Osteoblast (primary cell): Measurements from ENCODE around the gene PRR15L. TPM values are rescaled to one million over a fixed set of nuclear protein-coding genes. Genes with fewer than 3 reads are reported as not detected.

Source experiments
- DNase-seq: peaks from one replicate; pipeline ENCODE4 v3.0.0; 2011; ENCODE audit warnings: low spot score, mixed read lengths; ENCODE audit not compliant: insufficient read length; ENCODE audit errors: missing footprints
- H2AFZ ChIP-seq: 2 replicates; pipeline ENCODE4 v1.6.0; 2011; ENCODE audit warnings: mild to moderate bottlenecking, low read length
- H3K27ac ChIP-seq: 2 replicates; pipeline ENCODE4 v1.5.1; 2011; ENCODE audit warnings: mild to moderate bottlenecking, low read depth, low read length, moderate library complexity
- H3K27me3 ChIP-seq: 2 replicates; pipeline ENCODE4 v1.6.0; 2012; ENCODE audit warnings: mild to moderate bottlenecking, control low read depth, inconsistent platforms, low read length, moderate library complexity; ENCODE audit not compliant: insufficient read depth
- H3K36me3 ChIP-seq: 2 replicates; pipeline ENCODE4 v1.5.1; 2011; ENCODE audit warnings: mild to moderate bottlenecking, low read length, control low read depth, moderate library complexity; ENCODE audit not compliant: insufficient read depth
- H3K4me1 ChIP-seq: 2 replicates; pipeline ENCODE4 v1.5.1; 2011; ENCODE audit warnings: mild to moderate bottlenecking, low read length, control low read depth, moderate library complexity; ENCODE audit not compliant: insufficient read depth
- H3K4me2 ChIP-seq: 2 replicates; pipeline ENCODE4 v1.6.0; 2011; ENCODE audit warnings: mild to moderate bottlenecking, low read length; ENCODE audit not compliant: insufficient read depth
- H3K4me3 ChIP-seq: fragments of 200-600 bp; sonication (generic); 3 replicates; pipeline ENCODE4 v1.5.1; 2012; ENCODE audit warnings: mild to moderate bottlenecking, low read length, inconsistent platforms; ENCODE audit not compliant: insufficient read depth
- H3K79me2 ChIP-seq: 2 replicates; pipeline ENCODE4 v1.6.0; 2012; ENCODE audit warnings: mild to moderate bottlenecking, low read length, control low read depth, inconsistent platforms; ENCODE audit not compliant: insufficient read depth
- H3K9me3 ChIP-seq: 2 replicates; pipeline ENCODE4 v1.5.1; 2011; ENCODE audit warnings: low read depth, low read length, control low read depth
- H4K20me1 ChIP-seq: 2 replicates; pipeline ENCODE4 v1.6.0; 2012; ENCODE audit warnings: mild to moderate bottlenecking, low read length, control low read depth; ENCODE audit not compliant: insufficient read depth
- total RNA-seq: library from RNA; depleted of rRNA; stranded (reverse); fragments of >200 nt; gene quantifications from 2 replicates; pipeline ENCODE4 v1.2.3, GENCODE V29; 2012
- TF ChIP-seq, protein P1 (sequence below): IDR thresholded peaks from 2 replicates; pipeline ENCODE4 v1.5.1; 2011; ENCODE audit warnings: mild to moderate bottlenecking, low read depth, low read length, moderate library complexity; ENCODE audit errors: extremely low read depth

Gene PRR15L, protein sequence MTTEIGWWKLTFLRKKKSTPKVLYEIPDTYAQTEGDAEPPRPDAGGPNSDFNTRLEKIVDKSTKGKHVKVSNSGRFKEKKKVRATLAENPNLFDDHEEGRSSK
- total RNA-seq: not detected in 2 replicates

DNA sequence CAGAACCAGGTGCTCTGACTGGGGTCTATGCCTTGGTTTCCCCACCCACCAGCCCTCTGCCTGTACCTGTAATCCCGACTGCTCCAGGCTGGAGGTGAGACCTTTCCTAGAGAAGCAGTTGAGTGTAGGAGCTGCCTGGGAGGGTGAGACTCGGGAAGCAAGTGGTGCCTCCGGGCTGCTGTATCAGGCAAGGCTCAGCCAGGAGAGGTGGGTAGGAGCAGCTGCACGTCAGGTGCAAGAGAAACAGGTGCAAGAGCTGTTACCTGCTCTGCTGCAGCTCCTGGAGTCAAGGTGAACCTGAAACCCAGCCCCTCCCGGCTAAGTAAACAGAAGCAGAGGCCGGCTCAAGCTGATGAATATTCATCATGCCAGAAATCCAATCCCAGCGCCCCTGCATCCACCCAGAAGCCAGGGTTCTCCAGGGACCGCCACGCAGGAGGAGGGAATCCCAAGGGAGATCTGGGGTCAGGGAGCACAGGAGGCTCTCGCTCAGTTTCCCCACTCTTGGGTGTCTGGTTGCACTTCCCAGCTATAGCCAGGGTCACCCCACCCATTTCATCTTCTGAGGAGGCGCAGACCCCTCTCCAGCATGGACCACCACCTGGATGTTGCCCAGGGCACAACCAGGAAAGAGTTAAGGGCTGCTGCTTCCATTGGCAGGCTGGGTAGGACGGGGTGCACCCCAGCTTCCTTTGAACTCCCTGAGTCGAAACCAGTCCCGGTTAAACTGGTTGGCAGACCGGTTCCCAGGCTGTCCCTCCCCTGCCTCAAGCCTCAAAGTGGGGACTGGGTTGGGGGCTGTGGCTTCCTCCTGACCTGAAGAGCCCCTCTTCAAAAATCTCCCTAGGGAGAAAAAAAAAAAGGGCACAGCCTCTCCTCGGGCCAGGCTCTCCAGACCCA is at the start of gene PRR15L:
TSS of gene PRR15L (minus strand) at position 293 of the 900 bp plus-strand sequence. CDS start 4,649 bp downstream, outside the sequence.
- no peak within 1 kb of the TSS for H3K4me2 ChIP-seq
- H3K27ac ChIP-seq: no peak within 1 kb of the TSS
- H3K4me3 ChIP-seq: no peak within 1 kb of the TSS
- no peaks in the 10 kb centered on the region for H3K36me3 ChIP-seq
- no peak for DNase-seq
- H3K79me2 ChIP-seq: no peaks in the 10 kb centered on the region
- TF ChIP-seq, protein P1, sequence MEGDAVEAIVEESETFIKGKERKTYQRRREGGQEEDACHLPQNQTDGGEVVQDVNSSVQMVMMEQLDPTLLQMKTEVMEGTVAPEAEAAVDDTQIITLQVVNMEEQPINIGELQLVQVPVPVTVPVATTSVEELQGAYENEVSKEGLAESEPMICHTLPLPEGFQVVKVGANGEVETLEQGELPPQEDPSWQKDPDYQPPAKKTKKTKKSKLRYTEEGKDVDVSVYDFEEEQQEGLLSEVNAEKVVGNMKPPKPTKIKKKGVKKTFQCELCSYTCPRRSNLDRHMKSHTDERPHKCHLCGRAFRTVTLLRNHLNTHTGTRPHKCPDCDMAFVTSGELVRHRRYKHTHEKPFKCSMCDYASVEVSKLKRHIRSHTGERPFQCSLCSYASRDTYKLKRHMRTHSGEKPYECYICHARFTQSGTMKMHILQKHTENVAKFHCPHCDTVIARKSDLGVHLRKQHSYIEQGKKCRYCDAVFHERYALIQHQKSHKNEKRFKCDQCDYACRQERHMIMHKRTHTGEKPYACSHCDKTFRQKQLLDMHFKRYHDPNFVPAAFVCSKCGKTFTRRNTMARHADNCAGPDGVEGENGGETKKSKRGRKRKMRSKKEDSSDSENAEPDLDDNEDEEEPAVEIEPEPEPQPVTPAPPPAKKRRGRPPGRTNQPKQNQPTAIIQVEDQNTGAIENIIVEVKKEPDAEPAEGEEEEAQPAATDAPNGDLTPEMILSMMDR: no peak
- peaks cover 3% of the 10 kb centered on the region for H3K27me3 ChIP-seq
- no peak within 1 kb of the TSS for H2AFZ ChIP-seq
- H4K20me1 ChIP-seq: no peaks in the 10 kb centered on the region
- no peaks in the 10 kb centered on the region for H3K9me3 ChIP-seq
- no peaks in the 10 kb centered on the region for H3K4me1 ChIP-seq

DNA sequence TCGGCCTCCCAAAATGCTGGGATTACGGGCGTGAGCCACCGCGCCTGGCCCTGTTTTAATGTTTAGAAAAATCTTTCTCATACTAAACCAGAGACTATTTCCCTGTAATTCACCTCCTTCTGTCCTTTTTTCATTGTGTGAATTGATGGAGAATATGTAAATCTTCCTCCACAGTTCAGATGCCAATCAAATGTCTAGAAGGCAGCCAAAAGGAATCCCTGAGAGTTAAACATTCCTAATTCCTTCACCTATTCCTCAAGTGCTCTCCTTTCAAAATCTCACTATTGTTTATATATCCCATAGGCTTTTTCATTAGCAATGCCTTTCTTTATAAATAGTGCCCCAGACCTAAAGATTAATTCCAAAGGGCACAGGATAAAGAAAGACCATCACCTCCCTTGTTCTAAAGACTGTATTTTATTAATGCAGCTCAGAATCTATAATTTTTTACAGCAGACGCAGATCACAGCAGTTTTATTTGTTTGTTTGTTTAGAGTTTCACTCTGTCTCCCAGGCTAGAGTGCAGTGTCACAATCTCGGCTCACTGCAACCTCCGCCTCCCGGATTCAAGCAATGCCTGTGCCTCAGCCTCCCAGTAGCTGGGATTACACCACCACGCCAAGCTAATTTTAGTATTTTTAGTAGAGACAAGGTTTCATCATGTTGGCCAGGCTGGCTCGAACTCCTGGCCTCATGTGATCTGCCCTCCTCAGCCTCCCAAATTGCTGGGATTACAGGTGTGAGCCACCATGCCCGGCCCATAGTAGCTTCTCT is 49.4 kb upstream of the PRR15L start:
- H3K4me1 ChIP-seq: peaks cover 26% of the 10 kb centered on the region
- no peak overlapping the region for H2AFZ ChIP-seq
- no peak overlapping the region for H3K4me3 ChIP-seq
- DNase-seq: no peak
- TF ChIP-seq, protein P1: no peak
- no peak overlapping the region for H3K27ac ChIP-seq
- H3K36me3 ChIP-seq: no peaks in the 10 kb centered on the region
- no peak overlapping the region for H3K4me2 ChIP-seq
- H3K79me2 ChIP-seq: no peaks in the 10 kb centered on the region
- no peaks in the 10 kb centered on the region for H3K9me3 ChIP-seq
- H3K27me3 ChIP-seq: no peaks in the 10 kb centered on the region
- no peaks in the 10 kb centered on the region for H4K20me1 ChIP-seq

DNA sequence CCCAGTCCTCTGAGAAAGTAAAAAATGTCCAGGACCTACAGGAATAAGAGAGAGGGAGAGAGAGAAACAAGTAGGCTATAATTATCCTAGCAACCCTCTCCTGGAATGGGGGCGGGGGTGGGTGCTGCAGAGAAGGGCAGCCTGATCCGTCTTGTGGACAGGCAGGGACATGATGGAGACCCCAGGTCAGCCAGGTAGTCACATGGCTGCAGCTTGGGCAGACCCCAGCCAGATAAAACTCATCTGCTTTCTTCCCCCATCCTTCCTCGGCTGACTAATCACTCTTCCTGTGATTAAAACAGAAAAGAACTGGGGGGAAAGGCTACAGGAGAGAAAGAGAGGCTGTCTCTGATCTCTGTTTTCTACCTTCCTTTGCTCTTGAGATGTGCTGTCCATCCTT is 47.3 kb upstream of the PRR15L start:
- no peaks in the 10 kb centered on the region for H3K9me3 ChIP-seq
- TF ChIP-seq, protein P1: no peak
- DNase-seq: no peak
- peak overlapping the region; percentile 5 for H3K4me2 ChIP-seq
- H2AFZ ChIP-seq: peak overlapping the region; percentile 63
- H3K79me2 ChIP-seq: no peaks in the 10 kb centered on the region
- no peak overlapping the region for H3K4me3 ChIP-seq
- no peaks in the 10 kb centered on the region for H4K20me1 ChIP-seq
- H3K36me3 ChIP-seq: no peaks in the 10 kb centered on the region
- no peaks in the 10 kb centered on the region for H3K27me3 ChIP-seq
- H3K27ac ChIP-seq: no peak overlapping the region
- H3K4me1 ChIP-seq: peaks cover 20% of the 10 kb centered on the region
